Measurements from ENCODE around the gene RFXANK.

- TF ChIP-seq ESRRA (CRISPR knock-in tag; IDR thresholded peaks at IDR 0.05; ENCODE audit: borderline replicate concordance) (no peak), CTCF (IDR thresholded peaks at IDR 0.05) (no peak), ATF1 (CRISPR knock-in tag; IDR thresholded peaks at IDR 0.05) (no peak), TEAD4 (CRISPR knock-in tag; IDR thresholded peaks at IDR 0.05) (no peak), MAX (CRISPR knock-in tag; IDR thresholded peaks at IDR 0.05) (no peak), FOXJ3 (CRISPR knock-in tag; IDR thresholded peaks at IDR 0.05; ENCODE audit: borderline replicate concordance) (no peak), ZNF416 (CRISPR knock-in tag; IDR thresholded peaks at IDR 0.05) (no peak), ZBTB21 (CRISPR knock-in tag; IDR thresholded peaks at IDR 0.05; ENCODE audit: borderline replicate concordance) (no peak), OVOL2 (CRISPR knock-in tag; IDR thresholded peaks at IDR 0.05; ENCODE audit: borderline replicate concordance) (no peak), ZNF121 (CRISPR knock-in tag; IDR thresholded peaks at IDR 0.05) (no peak), USF2 (CRISPR knock-in tag; IDR thresholded peaks at IDR 0.05) (no peak)
These were observed 47.6 kb downstream of the RFXANK start for GRCh38 chr19:19239675-19240074.
